Esophagus (tissue), 2 donors: ENCODE data around the gene SMIM12. TPM values are rescaled to one million over a fixed set of nuclear protein-coding genes. Genes with fewer than 3 reads are reported as not detected.

Source experiments
- H3K27ac ChIP-seq, 2 donors: one replicate each; pipeline ENCODE4 v1.5.1; 2013; ENCODE audit warnings: low read depth in 2 of 2, mild to moderate bottlenecking in 2 of 2, inconsistent platforms in 1 of 2, low read length in 1 of 2, moderate library complexity in 1 of 2
- H3K27me3 ChIP-seq, 2 donors: one replicate each; pipeline ENCODE4 v1.6.1; 2013; ENCODE audit warnings: low read length in 2 of 2, control low read depth in 1 of 2, mild to moderate bottlenecking in 1 of 2; ENCODE audit not compliant: insufficient read depth in 2 of 2, control insufficient read depth in 1 of 2
- H3K36me3 ChIP-seq, 2 donors: one replicate each; pipeline ENCODE4 v1.6.1; 2013; ENCODE audit warnings: low read length in 1 of 2; ENCODE audit not compliant: control insufficient read depth in 2 of 2, insufficient read depth in 2 of 2
- H3K4me1 ChIP-seq, 2 donors: one replicate each; pipeline ENCODE4 v1.6.1; 2013; ENCODE audit warnings: low read length in 1 of 2; ENCODE audit not compliant: control insufficient read depth in 2 of 2, insufficient read depth in 2 of 2
- H3K4me3 ChIP-seq, 2 donors: one replicate each; pipeline ENCODE4 v1.5.1; 2013; ENCODE audit warnings: low read length in 2 of 2, mild to moderate bottlenecking in 2 of 2, low read depth in 1 of 2, moderate library complexity in 1 of 2
- H3K9me3 ChIP-seq, 2 donors: one replicate each; pipeline ENCODE4 v1.6.1; 2013; ENCODE audit warnings: mild to moderate bottlenecking in 2 of 2, low read depth in 1 of 2, low read length in 1 of 2, moderate library complexity in 1 of 2; ENCODE audit not compliant: control insufficient read depth in 2 of 2, insufficient read depth in 1 of 2
- WGBS, 2 donors: extraction: QIAGEN DNeasy Blood & Tissue Kit; methylation state at CpG; one replicate each; pipeline ENCODE4 v1.1.7; 2013; 5-methylcytosine and 5-hydroxymethylcytosine counted together
- polyA plus RNA-seq, 2 donors: library from polyadenylated mRNA; stranded (reverse); fragments of 200-250 nt; gene quantifications; one replicate each; pipeline ENCODE4 v1.2.3, GENCODE V29; 2013
- donor health status: healthy with polysubstance abuse.
- donor health status: Bipolar disorder and iron deficiency.

Gene SMIM12
- polyA plus RNA-seq, 2 donors = 8.4 to 43.4 TPM

DNA sequence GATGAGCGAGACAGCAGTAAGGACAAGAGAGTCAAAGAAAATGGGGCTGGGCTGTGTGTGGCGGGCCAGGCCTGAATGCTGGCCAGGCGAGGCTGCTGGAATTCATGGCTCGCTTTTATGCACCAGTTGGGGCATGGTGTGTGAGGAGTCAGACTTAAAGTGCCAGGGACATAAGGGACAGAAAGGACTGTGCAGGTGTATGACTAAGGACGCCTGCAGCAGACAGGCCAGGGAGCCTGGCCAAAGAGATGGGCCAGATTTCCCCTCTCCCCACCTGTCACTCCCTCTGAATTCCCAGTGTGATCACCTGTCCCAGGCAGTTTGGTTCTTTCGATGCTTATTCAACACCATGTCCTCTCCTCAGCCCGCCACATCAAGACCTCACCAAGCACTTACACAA, 16.9 kb upstream of the SMIM12 start:
- Histone ChIP-seq H3K9me3 (peaks cover 0 to 5% of the 10 kb centered on the region in 2 donors), H3K4me3 (no peak overlapping the region), H3K27ac (no peak overlapping the region), H3K4me1 (peaks cover 0 to 3% of the 10 kb centered on the region in 2 donors), H3K36me3 (no peaks in the 10 kb centered on the region), H3K27me3 (peaks cover 0 to 3% of the 10 kb centered on the region in 2 donors)
- 84 to 89% methylated on average over 6 to 7 of the region's 7 CpGs for WGBS, 2 donors

GRCh38 chr1:34874296-34874952, 14.9 kb upstream of the SMIM12 start:
- no peaks in the 10 kb centered on the region for H3K36me3 ChIP-seq

DNA sequence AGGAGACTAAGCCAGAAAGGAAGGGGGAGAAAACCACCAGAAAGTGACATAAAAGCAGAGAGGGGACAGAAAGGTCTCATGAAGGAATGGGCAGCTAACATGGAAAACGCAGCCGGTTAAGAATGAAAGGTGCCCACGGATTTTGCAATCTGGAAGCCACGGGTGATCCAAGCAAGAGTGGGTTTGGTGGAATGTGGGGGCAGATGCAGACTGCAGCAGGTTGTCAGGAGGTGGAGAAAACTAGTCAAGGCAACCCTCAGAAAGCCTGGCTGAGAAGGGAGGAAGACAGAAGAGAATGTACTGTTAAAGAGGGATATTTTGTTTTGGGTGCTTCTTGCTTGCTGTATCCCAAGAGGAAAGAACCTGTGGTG, 12.6 kb upstream of the SMIM12 start:
- peaks cover 0 to 3% of the 10 kb centered on the region in 2 donors for H3K4me1 ChIP-seq
- WGBS, 2 donors = 80 to 81% methylated on average over 4 of the region's 4 CpGs
- peaks cover 0 to 2% of the 10 kb centered on the region in 2 donors for H3K9me3 ChIP-seq
- H3K36me3 ChIP-seq = no peaks in the 10 kb centered on the region
- H3K27me3 ChIP-seq = no peaks in the 10 kb centered on the region
- H3K4me3 ChIP-seq = no peak overlapping the region
- no peak overlapping the region for H3K27ac ChIP-seq

More at GRCh38 chr1:34874296-34874952, 14.9 kb upstream of the SMIM12 start:
- Histone ChIP-seq H3K4me3 (no peak overlapping the region), H3K4me1 (peaks cover 0 to 3% of the 10 kb centered on the region in 2 donors), H3K9me3 (peaks cover 0 to 2% of the 10 kb centered on the region in 2 donors), H3K27ac (no peak overlapping the region), H3K27me3 (no peaks in the 10 kb centered on the region)
- 48 to 60% methylated on average over 4 of the region's 4 CpGs for WGBS, 2 donors

GRCh38 chr1:34871443-34872132, 12.0 kb upstream of the SMIM12 start:
- no peaks in the 10 kb centered on the region for H3K27me3 ChIP-seq
- H3K4me3 ChIP-seq = no peak overlapping the region
- no peaks in the 10 kb centered on the region for H3K36me3 ChIP-seq
- peaks cover 0 to 2% of the 10 kb centered on the region in 2 donors for H3K9me3 ChIP-seq
- no peak overlapping the region for H3K27ac ChIP-seq
- H3K4me1 ChIP-seq = peaks cover 0 to 6% of the 10 kb centered on the region in 2 donors
- 67 to 70% methylated on average over 17 of the region's 17 CpGs for WGBS, 2 donors

DNA sequence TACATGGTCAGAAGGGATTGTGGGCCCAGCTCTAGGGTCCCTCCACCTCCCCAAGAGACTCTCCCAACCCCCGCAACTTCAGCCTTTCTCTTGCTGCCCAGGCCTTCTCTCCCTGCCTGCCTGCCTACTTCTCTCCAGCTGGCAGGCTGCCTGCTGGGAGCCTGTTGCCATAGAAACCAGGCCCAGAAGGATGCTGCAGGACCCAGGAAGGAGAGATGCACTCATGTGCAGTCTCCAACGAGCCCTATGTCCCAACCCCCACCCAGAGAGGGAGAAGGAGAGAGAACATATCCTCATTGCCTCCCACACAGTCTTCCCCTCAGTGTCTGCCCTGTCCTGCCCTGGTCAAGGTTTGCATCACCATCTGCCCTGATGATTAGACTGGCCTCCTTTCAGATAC, 10.8 kb upstream of the SMIM12 start:
- Histone ChIP-seq H3K27ac (no peak overlapping the region), H3K27me3 (no peaks in the 10 kb centered on the region), H3K9me3 (peaks cover 0 to 2% of the 10 kb centered on the region in 2 donors), H3K4me3 (no peak overlapping the region), H3K4me1 (peaks cover 0 to 8% of the 10 kb centered on the region in 2 donors), H3K36me3 (no peaks in the 10 kb centered on the region)
- WGBS, 2 donors = 55 to 60% methylated on average over 2 of the region's 2 CpGs

GRCh38 chr1:34869760-34870159, 10.2 kb upstream of the SMIM12 start:
- no peak overlapping the region for H3K27ac ChIP-seq
- no peaks in the 10 kb centered on the region for H3K27me3 ChIP-seq
- no peaks in the 10 kb centered on the region for H3K36me3 ChIP-seq
- WGBS, 2 donors = 91 to 95% methylated on average over 4 of the region's 4 CpGs
- H3K4me1 ChIP-seq = peaks cover 0 to 8% of the 10 kb centered on the region in 2 donors
- H3K4me3 ChIP-seq = no peak overlapping the region
- peaks cover 0 to 2% of the 10 kb centered on the region in 2 donors for H3K9me3 ChIP-seq

- Histone ChIP-seq H3K27ac (no peak overlapping the region), H3K4me3 (no peak overlapping the region), H3K27me3 (no peaks in the 10 kb centered on the region), H3K9me3 (no peaks in the 10 kb centered on the region), H3K4me1 (peaks cover 0 to 8% of the 10 kb centered on the region in 2 donors), H3K36me3 (no peaks in the 10 kb centered on the region)
- WGBS, 2 donors = 91 to 92% methylated on average over 38 to 44 of the region's 44 CpGs
Measured at GRCh38 chr1:34868230-34869049, 8.9 kb upstream of the SMIM12 start.

DNA sequence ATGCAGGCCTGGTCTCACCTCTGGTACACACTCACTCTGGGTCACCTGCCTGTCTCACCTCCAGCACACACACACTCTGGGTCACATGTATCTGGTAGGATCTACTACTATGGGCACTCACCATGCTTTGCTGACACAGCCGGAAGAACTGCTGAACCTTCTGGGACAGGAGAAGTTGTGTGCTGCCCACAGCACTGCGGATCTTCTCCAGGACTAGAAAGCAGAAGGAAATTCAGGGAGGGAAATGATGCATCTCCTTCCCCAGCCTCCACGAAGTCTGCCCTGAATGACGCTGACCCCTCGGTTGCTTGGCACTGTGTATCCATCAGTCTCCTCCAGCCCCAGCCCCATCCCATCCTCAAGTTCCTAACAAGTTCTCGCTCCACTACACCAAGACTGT, 7.9 kb upstream of the SMIM12 start:
- Histone ChIP-seq H3K9me3 (no peaks in the 10 kb centered on the region), H3K27ac (no peak overlapping the region)
- WGBS, 2 donors = 86% methylated on average over 6 of the region's 6 CpGs

GRCh38 chr1:34866762-34867109, 7.2 kb upstream of the SMIM12 start:
- H3K36me3 ChIP-seq = no peaks in the 10 kb centered on the region
- 22 to 30% methylated on average over 9 of the region's 9 CpGs for WGBS, 2 donors
- H3K27me3 ChIP-seq = no peaks in the 10 kb centered on the region
- H3K4me3 ChIP-seq = peak overlapping the region; percentile 48 to 67
- H3K9me3 ChIP-seq = no peaks in the 10 kb centered on the region
- H3K27ac ChIP-seq = peak overlapping the region; percentile 81 to 87
- peaks cover 0 to 8% of the 10 kb centered on the region in 2 donors for H3K4me1 ChIP-seq

More for the DNA sequence above, 7.9 kb upstream of the SMIM12 start:
- Histone ChIP-seq H3K27me3 (no peaks in the 10 kb centered on the region), H3K36me3 (no peaks in the 10 kb centered on the region), H3K4me1 (peaks cover 0 to 8% of the 10 kb centered on the region in 2 donors), H3K4me3 (no peak overlapping the region)
